Osteoblast (primary cell): Measurements from ENCODE around the gene TMEM134. TPM values are rescaled to one million over a fixed set of nuclear protein-coding genes. Genes with fewer than 3 reads are reported as not detected.
"Not testable (repeated sequence)": the region's sequence is repeated elsewhere in the genome, so short reads cannot be mapped to it uniquely, and the experiment has no call there.

Experiments
- DNase-seq: peaks from one replicate; pipeline ENCODE4 v3.0.0; 2011; ENCODE audit warnings: low spot score, mixed read lengths; ENCODE audit not compliant: insufficient read length; ENCODE audit errors: missing footprints
- H2AFZ ChIP-seq: 2 replicates; pipeline ENCODE4 v1.6.0; 2011; ENCODE audit warnings: mild to moderate bottlenecking, low read length
- H3K27ac ChIP-seq: 2 replicates; pipeline ENCODE4 v1.5.1; 2011; ENCODE audit warnings: mild to moderate bottlenecking, low read depth, low read length, moderate library complexity
- H3K27me3 ChIP-seq: 2 replicates; pipeline ENCODE4 v1.6.0; 2012; ENCODE audit warnings: mild to moderate bottlenecking, control low read depth, inconsistent platforms, low read length, moderate library complexity; ENCODE audit not compliant: insufficient read depth
- H3K36me3 ChIP-seq: 2 replicates; pipeline ENCODE4 v1.5.1; 2011; ENCODE audit warnings: mild to moderate bottlenecking, low read length, control low read depth, moderate library complexity; ENCODE audit not compliant: insufficient read depth
- H3K4me1 ChIP-seq: 2 replicates; pipeline ENCODE4 v1.5.1; 2011; ENCODE audit warnings: mild to moderate bottlenecking, low read length, control low read depth, moderate library complexity; ENCODE audit not compliant: insufficient read depth
- H3K4me2 ChIP-seq: 2 replicates; pipeline ENCODE4 v1.6.0; 2011; ENCODE audit warnings: mild to moderate bottlenecking, low read length; ENCODE audit not compliant: insufficient read depth
- H3K4me3 ChIP-seq: fragments of 200-600 bp; sonication (generic); 3 replicates; pipeline ENCODE4 v1.5.1; 2012; ENCODE audit warnings: mild to moderate bottlenecking, low read length, inconsistent platforms; ENCODE audit not compliant: insufficient read depth
- H3K79me2 ChIP-seq: 2 replicates; pipeline ENCODE4 v1.6.0; 2012; ENCODE audit warnings: mild to moderate bottlenecking, low read length, control low read depth, inconsistent platforms; ENCODE audit not compliant: insufficient read depth
- H3K9me3 ChIP-seq: 2 replicates; pipeline ENCODE4 v1.5.1; 2011; ENCODE audit warnings: low read depth, low read length, control low read depth
- H4K20me1 ChIP-seq: 2 replicates; pipeline ENCODE4 v1.6.0; 2012; ENCODE audit warnings: mild to moderate bottlenecking, low read length, control low read depth; ENCODE audit not compliant: insufficient read depth
- CTCF ChIP-seq: IDR thresholded peaks from 2 replicates; pipeline ENCODE4 v1.5.1; 2011; ENCODE audit warnings: mild to moderate bottlenecking, low read depth, low read length, moderate library complexity; ENCODE audit errors: extremely low read depth
- total RNA-seq: library from RNA; depleted of rRNA; stranded (reverse); fragments of >200 nt; gene quantifications from 2 replicates; pipeline ENCODE4 v1.2.3, GENCODE V29; 2012

The TMEM134 gene
- total RNA-seq, 1 donor, result 29.3 TPM

DNA sequence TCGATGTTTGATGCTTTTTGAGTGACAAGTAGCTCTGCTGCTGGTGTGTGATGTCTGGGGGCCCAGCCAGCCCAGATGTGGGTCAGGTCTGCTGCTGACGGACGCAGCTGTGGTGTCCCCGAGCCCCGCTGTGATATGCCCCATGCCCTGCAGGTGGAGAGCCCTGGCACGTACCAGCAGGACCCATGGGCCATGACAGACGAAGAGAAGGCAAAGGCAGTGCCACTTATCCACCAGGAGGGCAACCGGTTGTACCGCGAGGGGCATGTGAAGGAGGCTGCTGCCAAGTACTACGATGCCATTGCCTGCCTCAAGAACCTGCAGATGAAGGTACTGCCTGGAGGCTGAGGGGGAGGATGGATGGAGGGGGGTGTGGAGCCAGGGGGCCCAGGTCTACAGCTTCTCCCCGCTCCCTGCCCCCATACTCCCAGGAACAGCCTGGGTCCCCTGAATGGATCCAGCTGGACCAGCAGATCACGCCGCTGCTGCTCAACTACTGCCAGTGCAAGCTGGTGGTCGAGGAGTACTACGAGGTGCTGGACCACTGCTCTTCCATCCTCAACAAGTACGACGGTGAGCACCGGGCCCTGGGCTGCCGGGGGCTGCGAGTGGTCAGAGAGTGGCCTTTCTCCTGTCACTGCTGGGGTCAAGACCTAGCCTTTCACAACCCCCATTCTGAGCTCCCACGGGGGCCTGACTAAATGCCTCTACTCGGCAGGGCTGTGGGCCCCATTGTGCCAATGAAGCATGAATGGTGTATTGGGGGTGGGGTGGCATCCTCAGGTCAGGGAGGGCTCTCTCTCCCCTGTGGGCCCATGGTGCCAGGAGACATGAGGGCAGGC, 21.1 kb upstream of the TMEM134 start:
- Histone ChIP-seq H3K9me3 (no peaks in the 10 kb centered on the region), H3K4me1 (no peaks in the 10 kb centered on the region), H3K4me2 (no peak overlapping the region), H3K79me2 (peaks cover 8% of the 10 kb centered on the region), H4K20me1 (peaks cover 10% of the 10 kb centered on the region), H2AFZ (no peak overlapping the region), H3K4me3 (no peak overlapping the region), H3K36me3 (peaks cover 11% of the 10 kb centered on the region), H3K27ac (no peak overlapping the region), H3K27me3 (no peaks in the 10 kb centered on the region)
- DNase-seq, result peak; percentile 76
- no peak for TF ChIP-seq CTCF

GRCh38 chr11:67489203-67489884, 20.3 kb upstream of the TMEM134 start:
- peak; percentile 82 for DNase-seq
- H3K27me3 ChIP-seq, result no peaks in the 10 kb centered on the region
- H3K27ac ChIP-seq, result no peak overlapping the region
- peaks cover 11% of the 10 kb centered on the region for H3K36me3 ChIP-seq
- TF ChIP-seq CTCF, result no peak
- no peak overlapping the region for H3K4me3 ChIP-seq
- no peaks in the 10 kb centered on the region for H3K9me3 ChIP-seq
- H3K4me1 ChIP-seq, result no peaks in the 10 kb centered on the region
- H3K79me2 ChIP-seq, result peaks cover 14% of the 10 kb centered on the region
- peaks cover 12% of the 10 kb centered on the region for H4K20me1 ChIP-seq
- H2AFZ ChIP-seq, result no peak overlapping the region
- H3K4me2 ChIP-seq, result no peak overlapping the region

GRCh38 chr11:67486481-67487195, 17.6 kb upstream of the TMEM134 start:
- Histone ChIP-seq H4K20me1 (peaks cover 12% of the 10 kb centered on the region), H3K4me1 (peaks cover 7% of the 10 kb centered on the region), H3K4me2 (no peak overlapping the region), H3K27me3 (no peaks in the 10 kb centered on the region), H2AFZ (no peak overlapping the region), H3K9me3 (no peaks in the 10 kb centered on the region), H3K4me3 (no peak overlapping the region), H3K27ac (no peak overlapping the region), H3K36me3 (peaks cover 8% of the 10 kb centered on the region), H3K79me2 (peaks cover 25% of the 10 kb centered on the region)
- DNase-seq, result peak; percentile 71
- no peak for TF ChIP-seq CTCF

- H3K36me3 ChIP-seq, H3K27me3 ChIP-seq, H3K9me3 ChIP-seq, H3K4me3 ChIP-seq, H2AFZ ChIP-seq, H3K27ac ChIP-seq, H3K4me1 ChIP-seq, H3K4me2 ChIP-seq: not testable (repeated sequence)
- peak; percentile 74 for DNase-seq
- H3K79me2 ChIP-seq, result peaks cover 25% of the 10 kb centered on the region
- H4K20me1 ChIP-seq, result peaks cover 12% of the 10 kb centered on the region
These were observed 16.9 kb upstream of the TMEM134 start for GRCh38 chr11:67485873-67486361.
